IPS-NIHi11 (cell line): ENCODE data around the gene OSM.

Experiments
- DNase-seq: peaks from one replicate; pipeline ENCODE4 v3.0.0; 2012; ENCODE audit warnings: mixed read lengths, low spot score

Gene OSM

DNA sequence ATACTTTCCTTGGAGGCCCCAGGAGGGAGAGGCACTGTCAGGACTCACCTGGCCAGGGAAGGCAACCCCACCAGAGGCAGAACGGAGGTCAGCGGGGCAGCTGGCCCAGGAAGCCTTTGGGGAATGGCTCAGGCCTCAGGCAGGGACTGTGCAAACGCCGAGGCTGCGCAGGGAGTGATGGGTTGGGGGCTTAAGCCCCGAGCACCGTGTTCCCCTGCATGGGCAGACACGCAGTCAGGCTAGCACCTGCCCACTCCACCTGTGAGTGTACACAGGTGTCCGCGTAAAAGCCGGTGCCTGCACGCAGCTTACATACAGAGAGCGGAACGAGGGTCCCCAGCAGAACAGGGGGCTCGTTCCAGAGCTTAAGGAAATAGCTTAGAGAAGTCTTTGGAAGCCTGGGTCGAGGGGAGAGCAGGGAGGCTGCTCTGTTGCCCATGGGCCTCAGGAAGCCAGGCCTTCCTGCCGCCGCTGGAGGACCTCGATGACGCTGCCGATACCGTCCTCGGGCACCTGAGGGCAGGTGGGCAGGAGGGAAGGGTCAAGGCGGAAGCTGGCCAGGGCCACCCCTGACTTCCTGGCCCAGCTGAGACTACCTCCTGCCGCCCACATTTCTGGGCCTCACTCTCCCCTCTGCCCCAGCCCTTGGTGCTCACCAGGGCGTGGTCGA, 18.7 kb upstream of the OSM start:
- no peak for DNase-seq

DNA sequence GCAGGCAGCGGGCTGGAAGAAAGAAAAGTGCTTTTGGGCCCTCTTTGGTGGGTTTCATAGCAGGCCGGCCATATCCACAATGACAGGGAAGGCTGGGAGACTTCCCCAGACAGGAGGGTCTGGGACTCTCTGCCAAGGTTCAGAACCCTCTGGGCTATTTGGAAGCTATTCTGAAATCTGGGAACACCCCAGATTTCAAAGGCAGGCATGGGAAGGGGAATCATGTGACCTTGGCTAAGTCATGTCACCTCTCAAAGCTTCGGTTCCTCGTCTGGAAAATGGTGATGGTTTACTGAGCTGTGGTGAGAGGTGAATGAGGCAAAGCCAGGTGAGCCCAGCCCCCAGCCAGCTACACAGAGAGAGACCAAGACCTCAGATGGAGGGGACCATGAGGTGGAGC, 18.0 kb upstream of the OSM start:
- no peak for DNase-seq

DNA sequence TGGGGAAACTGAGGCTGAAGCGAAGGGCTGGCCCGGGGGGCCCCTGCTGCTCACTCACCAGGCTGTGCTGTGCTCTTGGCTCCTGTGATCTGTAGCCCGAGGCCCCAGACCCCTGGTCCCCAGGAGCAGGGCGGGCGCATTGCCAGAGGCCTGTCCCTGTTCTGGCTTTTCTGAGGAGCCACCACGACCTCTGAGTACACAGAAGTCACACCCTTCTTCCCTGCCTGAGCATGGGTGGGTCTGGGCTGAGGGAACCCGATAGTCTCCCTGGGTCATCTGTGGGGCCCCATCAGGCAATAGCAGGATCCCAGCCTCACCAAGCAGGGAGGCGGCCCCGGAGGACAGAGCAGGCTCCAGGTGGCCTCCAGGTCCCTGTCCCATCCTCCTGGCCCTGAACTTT, 17.5 kb upstream of the OSM start:
- no peak for DNase-seq

DNA sequence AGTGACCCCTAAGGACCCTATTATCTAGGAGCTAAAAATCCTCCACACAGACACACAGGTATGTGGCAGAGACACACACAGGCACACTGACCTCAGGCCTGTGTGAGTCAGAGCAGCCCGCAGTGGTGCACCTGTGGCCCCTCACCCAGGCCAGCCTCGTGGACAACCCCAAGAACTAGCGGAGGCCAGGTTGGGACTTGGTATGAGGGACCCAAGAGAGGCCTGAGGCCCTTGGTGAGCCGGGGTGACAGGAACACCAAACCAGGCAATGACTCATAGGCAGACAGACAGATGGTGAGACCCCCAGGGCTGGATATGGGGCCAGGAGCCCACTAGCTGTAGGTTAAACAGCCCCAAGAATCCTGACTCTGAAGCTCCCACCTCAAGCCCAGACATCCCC, 16.7 kb upstream of the OSM start:
- DNase-seq: no peak

DNA sequence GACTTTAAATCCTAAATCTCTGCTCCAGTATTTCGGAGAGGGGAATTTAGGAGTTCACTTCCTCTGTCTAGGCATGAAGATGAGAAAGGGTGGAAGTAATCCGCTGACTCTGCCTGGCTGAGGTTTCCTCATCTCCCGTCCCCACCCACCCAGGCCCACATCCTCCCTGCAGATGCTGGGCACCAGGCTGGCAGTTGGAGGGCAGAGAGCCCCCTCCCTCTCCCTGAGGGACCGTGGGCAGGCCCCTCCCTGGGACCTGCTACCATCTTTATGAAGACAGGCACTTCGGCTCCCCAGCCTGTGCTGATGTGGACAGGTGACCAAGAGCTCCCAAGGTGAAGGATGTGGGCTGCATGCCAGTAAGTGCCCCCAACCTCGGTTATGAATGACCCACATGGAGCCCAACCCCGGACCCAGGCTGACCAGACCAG, 16.0 kb upstream of the OSM start:
- no peak for DNase-seq

DNA sequence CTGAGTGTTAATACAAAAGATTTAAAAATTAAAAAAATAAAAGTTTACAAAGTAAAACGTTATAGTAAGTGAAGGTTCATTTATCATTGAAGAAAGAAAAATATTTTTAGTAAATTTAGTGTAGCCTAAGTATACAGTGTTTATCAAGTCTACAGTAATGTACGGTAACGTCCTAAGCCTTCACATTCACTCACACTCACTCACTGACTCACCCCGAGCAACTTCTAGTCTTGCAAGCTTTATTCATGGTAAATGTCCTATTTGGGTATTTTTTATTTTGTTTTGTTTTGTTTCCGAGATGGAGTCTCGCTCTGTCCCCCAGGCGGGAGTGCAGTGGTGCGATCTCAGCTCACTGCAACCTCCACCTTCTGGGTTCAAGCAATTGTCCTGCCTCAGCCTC, 13.9 kb upstream of the OSM start:
- no peak for DNase-seq

DNA sequence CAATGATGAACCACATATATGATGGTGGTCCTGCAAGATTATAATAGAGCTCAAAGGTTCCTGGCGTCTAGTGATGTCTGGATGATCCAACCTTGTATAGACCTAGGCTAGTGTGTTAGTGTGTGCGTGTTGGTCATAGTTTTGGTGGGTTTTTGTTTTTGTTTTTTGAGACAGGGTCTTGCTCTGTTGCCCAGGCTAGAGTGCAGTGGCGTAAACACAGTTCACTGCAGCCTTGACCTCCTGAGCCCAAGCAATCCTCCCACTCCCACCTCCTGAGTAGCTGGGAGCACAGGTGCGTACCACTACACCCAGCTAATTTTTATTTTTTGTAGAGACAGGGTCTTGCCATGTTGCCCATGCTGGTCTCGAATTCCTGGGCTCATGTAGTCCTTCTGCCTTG, 13.3 kb upstream of the OSM start:
- no peak for DNase-seq

DNA sequence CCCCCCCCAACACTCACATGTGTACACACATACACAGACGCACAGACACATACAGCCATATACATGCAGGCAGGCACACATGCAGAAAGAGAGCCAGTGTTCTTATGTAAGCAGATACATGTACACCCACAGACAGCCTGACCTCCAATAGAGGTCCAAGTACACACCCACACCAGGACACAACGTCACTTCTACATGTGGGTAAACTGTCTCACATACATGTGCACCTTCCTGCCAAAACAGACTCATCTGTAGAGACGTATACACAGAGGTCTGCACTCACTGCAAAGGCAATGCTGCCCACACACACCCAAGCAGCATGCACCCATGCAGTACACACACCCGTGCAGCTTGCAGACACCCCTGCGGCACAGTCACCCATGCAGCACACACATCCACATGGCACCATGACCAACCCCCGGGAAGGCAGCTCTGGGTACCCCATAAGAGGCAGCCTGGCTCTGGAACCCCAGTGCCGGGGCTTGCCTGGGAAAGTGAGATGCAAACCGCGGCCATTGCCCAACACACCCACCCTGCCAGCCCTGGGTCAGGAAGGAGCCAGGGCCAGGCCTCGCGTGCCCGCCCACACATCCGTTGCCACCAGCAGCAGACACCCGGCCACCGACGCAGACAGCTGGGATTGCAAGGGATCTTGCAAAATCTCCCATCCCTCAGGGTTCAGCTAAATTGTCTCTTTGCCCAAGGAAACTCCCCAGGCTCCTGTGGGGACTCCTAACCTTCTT, 12.6 kb upstream of the OSM start:
- no peak for DNase-seq

DNA sequence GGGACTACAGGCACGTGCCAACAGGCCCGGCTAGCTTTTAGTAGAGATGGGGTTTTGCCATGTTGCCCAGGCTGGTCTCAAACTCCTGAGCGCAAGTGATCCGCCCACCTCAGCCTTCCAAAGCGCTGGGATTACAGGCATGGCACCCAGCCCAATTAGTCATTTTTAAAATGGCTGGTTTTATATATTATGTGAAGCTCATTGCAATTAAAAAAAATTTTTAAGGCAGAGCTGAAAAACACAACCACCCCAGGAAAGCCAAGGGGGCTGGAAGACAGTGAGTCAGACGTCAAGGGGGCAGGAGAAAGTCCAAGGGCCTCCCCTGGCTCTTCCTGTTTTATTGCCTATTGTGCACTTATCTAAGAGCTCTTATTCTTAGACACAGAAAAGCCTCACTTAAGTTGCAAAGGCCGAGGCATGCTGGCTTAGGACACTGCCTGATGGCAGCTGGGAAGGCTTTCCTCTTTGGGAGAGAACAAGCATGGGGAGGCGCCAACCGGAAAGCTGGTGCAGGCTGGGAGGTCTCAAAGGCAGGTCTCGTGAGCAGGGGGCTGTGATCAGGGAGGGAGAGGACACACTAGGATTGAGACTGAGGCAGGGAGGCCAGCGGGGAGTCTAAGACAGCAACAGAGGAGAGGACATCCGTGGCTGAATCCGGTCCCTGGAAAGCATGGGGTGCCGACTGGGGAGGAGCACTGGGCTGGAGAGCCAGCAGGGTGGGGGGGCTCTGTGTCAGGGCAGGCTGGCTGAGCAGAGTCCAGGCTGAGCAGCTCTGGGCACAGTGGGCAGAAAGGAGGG, 11.1 kb upstream of the OSM start:
- no peak for DNase-seq

DNA sequence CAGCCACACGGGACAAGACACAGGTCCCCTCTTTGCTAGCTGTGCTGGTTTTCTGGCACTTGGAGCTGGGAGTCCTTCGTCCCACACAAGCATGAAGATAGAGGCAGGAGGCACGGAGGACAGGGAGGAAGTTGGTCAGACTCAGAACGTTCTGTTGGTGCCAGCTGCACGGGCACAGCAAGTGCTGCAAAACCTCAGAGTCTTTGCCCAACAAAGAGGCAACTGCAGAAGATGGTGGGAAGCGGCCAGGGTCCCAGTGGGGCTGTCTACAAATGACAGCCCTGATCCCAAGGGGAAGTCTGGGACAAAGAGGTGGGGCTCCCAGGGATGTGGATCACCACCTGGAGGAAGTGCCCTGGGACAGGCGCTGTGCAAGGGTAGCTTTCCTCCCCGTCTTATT, 9.4 kb upstream of the OSM start:
- DNase-seq: no peak

DNA sequence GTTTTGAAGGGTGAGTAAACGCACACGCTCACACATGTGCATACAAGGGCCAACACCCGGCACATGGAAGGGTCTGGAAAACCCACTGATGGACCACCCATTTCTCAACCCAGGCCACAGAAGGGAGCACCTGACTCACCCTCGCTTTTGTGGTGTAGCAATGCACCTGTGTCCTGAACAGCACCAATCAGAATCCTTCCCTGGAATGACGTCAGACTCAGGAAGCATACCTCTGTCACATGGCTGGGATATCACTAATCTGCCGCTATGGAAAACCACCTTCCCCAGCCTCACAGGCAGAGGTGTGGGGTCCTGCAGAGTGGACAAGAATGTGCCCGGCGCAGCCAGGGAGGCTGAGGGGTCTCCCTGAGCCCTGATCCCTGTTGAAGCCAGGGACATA, 9.0 kb upstream of the OSM start:
- no peak for DNase-seq

DNA sequence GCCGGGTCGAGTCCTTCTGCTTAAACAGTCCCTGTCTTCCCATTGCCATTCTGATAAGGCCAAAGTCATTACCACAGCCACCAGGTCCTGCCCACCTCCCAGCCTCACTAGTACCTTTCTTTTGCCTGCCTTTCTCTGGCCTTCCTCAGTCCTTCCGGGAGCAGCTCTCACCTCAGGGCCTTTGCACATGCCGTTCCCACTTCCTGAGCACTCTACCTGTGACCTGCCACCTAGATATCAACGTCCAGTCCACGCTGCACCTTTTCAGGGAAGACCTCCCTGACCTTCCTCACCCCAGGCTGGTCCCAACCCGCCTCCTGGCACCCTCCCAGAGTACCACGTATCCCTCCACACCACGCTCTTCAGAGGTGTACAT, 7.8 kb upstream of the OSM start:
- no peak for DNase-seq

DNA sequence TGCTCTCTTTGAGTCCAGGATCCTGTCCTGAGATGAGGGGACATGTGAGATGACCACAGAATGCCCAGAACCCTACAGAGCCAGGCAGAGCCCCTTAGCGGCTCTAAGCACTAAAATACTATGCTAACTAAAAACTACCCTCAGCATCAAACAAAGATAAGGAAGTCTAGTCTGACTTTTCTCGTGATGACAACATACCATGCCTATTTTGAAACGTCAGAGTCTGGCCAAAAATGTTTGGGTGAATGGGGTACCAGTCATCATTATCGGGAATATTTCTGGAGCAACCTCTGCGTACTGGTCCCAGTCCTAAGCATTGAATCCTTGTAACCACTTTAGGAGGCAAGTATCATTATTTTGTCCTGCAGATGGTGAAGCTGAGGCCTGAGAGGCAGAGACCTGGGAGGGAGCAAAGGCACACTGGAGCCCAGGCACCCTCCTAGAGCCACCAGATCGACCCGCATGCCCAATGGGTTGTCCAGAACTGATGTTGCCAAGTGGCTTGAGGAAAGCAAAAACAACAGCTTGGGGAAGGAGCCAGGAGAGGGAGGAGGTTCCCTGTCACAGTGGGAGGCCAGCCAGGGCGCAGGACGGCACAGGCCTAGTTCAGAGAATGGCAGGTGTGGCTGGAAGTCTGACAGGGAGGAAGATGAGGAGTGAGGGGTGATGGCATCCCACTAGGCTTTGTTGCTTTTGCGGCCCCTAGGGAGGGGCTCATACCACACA, 7.2 kb upstream of the OSM start:
- DNase-seq: no peak

DNA sequence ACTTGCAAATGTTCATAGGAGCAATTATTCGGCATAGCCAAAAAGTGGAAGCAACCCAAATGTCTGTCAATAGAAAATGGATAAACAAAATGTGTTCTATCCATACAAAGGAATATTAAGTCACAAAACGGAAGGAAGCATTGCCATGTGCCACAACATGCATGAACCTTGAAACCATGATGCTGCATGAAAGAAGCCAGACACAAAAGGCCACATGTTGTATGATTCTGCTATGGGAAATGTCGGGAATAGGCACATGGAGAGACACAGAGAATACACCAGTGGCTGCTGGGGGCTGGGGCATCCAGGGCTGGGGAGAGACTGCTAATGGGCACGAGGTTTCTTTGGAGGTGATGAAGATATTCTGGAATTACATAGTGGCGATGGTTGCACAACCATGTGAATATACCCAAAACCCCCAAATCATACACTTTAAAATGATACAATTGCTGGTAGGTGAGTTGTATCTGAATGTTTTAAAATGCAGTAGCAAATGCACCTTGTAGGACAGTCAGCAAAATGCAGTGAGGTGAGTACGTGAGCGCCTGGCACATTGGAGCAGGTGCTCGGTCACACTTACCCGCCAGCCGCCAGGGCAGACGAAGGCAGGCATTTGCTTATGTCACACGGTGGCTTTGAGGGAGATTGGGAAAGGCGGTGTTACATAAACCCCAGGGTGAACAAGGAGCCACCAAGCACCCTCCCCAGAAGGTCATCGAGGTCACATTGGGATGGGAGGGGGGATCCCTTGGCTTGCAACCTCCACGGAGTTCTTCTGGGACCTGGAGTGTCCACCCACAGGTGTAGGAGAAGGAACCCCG, 6.3 kb upstream of the OSM start:
- DNase-seq: no peak

DNA sequence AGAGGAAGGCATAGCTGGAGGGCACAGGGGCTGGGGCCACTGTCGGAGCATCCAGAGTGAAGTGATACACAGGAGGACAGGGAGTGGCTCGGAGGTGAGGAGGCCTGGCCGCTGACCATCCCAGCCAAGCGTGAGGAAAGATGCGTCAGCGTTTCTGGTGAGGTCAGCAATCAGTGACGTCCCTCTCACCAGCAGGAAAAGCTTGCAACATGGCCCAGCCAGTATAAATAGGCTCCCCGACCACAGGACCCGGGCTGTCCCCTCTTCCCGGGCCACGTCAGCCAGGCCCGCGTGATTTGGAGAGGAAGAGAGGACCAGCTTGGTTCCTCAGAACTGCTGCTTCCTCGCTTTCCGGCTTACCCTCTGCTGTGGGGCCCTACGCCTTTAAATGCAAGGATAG, 4.2 kb upstream of the OSM start:
- DNase-seq: no peak

DNA sequence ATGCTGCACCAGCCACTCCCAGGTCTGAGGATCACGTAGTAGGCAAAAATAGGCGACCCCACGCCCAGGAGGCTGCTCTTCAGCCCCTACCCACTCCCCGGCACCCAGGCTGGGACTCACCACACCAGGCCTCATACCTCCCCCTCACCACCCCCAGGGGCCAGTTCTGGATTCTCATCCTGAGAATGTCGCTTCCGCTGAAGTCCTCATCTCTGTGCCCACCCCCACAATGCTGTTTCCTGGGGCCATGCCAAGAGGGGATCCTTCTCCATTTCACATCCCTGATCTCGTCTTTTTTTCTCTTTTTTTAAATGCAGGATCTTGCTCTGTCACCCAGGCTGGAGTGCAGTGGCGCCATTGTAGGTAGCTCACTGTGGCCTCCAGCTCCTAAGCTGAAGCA, 1.7 kb upstream of the OSM start:
- DNase-seq: no peak

DNA sequence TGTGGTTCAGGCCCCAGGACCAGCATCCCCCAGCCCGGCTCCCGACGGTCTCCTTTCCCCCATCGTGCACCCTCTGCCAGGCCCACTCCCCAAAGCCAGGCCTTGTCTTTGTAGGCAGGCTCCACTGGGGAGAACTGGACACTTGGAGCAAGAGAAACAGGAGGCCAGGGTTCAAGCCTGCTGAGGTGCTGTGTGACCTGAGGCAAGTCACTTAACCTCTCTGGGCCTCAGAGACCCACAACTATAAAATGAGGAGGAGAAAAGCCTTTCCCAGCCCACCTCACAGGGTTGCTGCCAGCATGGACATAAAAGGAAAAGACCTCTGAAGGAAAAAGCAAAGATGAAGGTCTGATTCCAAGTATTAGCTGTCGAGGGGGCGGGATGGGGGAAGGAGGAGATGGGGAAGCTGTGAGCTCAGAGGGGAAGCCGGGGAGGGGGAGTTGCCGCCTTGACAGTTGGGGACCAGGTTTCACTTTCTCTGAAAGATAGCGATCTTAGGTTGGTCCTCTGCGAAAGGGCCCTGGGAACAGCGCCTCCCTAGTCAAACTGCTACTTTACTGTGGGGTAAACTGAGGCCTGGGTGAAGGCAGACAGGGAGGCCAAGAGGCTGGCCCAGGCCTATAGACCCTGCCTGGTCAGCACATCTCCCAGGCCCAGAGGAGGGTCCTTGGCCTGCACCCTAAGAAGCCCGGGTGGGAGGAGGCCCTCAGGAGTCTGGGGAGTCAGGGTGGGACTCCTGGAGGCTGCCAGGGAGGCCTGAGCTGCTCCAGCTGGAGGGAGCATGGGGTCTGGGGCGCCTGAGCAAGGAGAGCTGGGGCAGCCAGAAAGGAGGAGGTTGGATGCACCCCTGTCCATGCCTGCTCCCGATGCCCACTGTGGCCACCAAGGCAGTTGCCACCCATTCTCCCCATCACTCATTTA, 991 bp upstream of the OSM start:
- DNase-seq: no peak

DNA sequence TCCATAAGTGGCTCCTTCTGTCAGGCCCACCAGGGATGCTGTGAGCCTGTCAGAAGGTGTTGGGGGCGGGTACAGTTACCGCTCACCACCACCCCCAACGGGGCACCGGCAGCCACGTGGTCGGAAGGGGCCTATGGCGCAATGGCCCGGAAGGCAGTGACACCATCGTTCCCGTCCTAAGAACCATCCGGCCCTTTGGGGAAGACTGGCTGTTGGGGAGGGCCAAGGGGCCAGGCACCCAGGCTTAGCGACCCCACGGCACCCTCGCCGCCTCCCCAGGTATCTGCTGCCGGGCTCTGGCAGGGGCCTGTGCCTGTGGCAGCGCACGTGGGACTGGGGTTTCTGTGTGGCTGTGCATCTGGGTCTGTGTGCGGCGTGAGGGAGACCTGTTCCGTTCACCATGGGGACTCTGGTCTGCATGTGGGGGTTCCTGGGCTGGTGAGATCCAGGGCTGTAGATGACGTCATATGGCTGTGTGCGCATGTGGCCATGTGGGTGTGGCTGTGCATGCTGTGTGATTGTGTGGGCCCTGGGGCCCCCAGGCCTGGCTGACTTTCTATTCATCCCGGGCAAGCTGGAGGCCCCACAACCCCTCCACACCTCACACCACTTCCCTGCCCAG, 717 bp downstream of the OSM start:
- no peak for DNase-seq

DNA sequence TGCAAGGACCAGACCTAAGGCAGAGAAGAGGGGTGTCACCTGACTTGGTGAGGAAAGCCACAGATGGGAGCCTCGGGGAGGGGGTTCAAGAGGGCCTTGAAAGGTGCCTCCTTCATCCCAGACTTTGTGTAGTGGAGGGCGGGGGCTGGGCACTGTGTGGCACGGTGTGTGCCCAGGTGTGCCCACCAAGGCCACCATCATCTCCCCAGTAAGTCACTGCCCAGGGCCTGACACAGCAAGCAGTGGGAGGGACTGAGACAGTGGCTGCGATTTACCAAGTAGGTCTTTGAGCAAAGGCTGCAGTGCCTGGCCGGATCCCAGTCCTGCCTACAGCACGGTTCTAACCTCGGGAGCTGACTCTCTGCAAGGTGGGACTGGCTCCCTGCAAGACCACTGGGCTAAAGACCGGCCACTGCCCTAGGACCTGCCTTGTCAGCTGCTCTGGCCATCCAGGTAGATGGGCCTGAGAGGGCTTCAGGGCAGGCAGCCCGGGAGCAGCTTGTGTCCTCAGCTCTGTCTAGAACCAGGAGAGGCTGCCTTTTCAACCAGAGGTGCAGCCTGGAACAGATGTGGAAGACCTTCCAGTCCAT, 1.4 kb downstream of the OSM start:
- DNase-seq: no peak

DNA sequence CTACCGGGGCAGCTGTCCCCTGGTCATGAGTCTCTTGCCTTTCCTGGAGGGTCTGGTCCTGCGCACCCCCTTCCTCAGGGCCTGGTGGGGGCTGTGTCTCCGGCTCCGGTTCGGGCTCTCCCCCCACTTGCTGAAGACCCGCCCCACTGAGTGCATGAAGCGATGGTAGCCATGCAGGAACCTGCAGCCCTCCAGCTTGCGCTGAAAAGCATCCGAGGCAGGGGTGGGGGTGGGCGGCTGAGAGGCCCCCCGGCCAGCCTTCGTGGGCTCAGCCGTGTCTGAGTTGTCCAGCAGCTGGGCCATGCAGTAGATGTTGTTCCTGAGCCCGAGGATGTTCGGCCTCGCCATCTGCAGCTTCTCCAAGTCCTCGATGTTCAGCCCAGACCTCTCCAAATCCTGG, 2.8 kb downstream of the OSM start:
- no peak for DNase-seq
